HG03039 (cell line): ENCODE data around the gene PCLAF.
A peak's percentile ranks its signal among the peaks of the same experiment; 100 is the strongest.
"Not testable (repeated sequence)": the region's sequence is repeated elsewhere in the genome, so short reads cannot be mapped to it uniquely, and the experiment has no call there.

Source experiments
- ATAC-seq: cut with Tn5 transposase; IDR thresholded peaks from one replicate; pipeline ENCODE4 v1.9.1; 2021; ENCODE audit warnings: mild to moderate bottlenecking, moderate library complexity; ENCODE audit not compliant: unreplicated experiment

PCLAF gene

GRCh38 chr15:64381000-64381751, at the start of gene PCLAF:
Gene PCLAF, minus strand, starts transcription at chr15:64381441. Its CDS starts 70 bp downstream, at chr15:64381371.
- peak; percentile 98 for ATAC-seq

- ATAC-seq: no peak
Observed at GRCh38 chr15:64430000-64430735, 48.9 kb upstream of the PCLAF start.

- ATAC-seq: no peak
Observed at GRCh38 chr15:64429448-64429847, 48.2 kb upstream of the PCLAF start.

GRCh38 chr15:64426845-64427465, 45.7 kb upstream of the PCLAF start:
- no peak for ATAC-seq

GRCh38 chr15:64425221-64425620, 44.0 kb upstream of the PCLAF start:
- no peak for ATAC-seq

- no peak for ATAC-seq
Observed at GRCh38 chr15:64423970-64424369, 42.7 kb upstream of the PCLAF start.

- no peak for ATAC-seq
Observed at GRCh38 chr15:64422697-64423096, 41.5 kb upstream of the PCLAF start.

- ATAC-seq: no peak
Observed at GRCh38 chr15:64412216-64412615, 31.0 kb upstream of the PCLAF start.

GRCh38 chr15:64400583-64400982, 19.3 kb upstream of the PCLAF start:
- no peak for ATAC-seq

GRCh38 chr15:64398575-64398974, 17.3 kb upstream of the PCLAF start:
- ATAC-seq: no peak

- ATAC-seq: no peak
Observed at GRCh38 chr15:64396789-64397188, 15.5 kb upstream of the PCLAF start.

- ATAC-seq: not testable (repeated sequence)
Observed at GRCh38 chr15:64392471-64392870, 11.2 kb upstream of the PCLAF start.

GRCh38 chr15:64389036-64389435, 7.8 kb upstream of the PCLAF start:
- no peak for ATAC-seq

GRCh38 chr15:64387562-64388168, 6.4 kb upstream of the PCLAF start, which contains the start of gene TRIP4:
Gene TRIP4, plus strand, starts transcription at chr15:64387836. Its CDS starts 28 bp downstream, at chr15:64387864.
- peak; percentile 89 for ATAC-seq

- no peak for ATAC-seq
Observed at GRCh38 chr15:64386291-64386690, 5.0 kb upstream of the PCLAF start.

GRCh38 chr15:64383760-64384159, 2.5 kb upstream of the PCLAF start:
- ATAC-seq: no peak

GRCh38 chr15:64380130-64380870, 941 bp downstream of the PCLAF start:
- not testable (repeated sequence) for ATAC-seq

GRCh38 chr15:64379216-64379960, 1.9 kb downstream of the PCLAF start:
- ATAC-seq: no peak

GRCh38 chr15:64373360-64373759, 7.9 kb downstream of the PCLAF start:
- ATAC-seq: no peak

GRCh38 chr15:64371383-64371782, 9.9 kb downstream of the PCLAF start:
- not testable (repeated sequence) for ATAC-seq
